ENCODE results near the gene LCN6.
A peak's percentile ranks its signal among the peaks of the same experiment; 100 is the strongest.

Gene LCN6

DNA sequence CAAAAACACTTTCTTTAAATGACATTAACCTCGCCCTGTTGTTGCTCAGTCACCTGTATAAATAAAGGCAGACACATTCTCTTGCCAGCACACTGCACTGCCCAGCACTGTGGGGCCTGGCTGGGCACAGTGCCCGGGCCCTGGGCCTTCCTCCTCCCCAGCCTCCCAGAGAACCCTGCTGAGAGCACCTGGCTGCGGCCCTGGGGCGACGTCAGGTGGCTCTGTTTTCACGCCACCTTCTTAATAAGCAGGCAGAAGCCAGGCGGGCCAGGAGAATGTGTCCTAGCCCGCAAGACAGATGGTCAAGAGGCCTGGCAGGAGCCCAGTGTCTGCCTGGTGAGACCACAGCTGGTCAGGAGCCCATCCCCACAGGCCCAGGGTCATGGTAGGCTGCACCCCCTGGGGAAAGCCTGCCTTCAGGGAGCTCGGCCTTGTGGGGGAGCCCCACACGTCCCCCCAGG lies 52.9 kb downstream of the LCN6 start:
- TF ChIP-seq, protein P1, sequence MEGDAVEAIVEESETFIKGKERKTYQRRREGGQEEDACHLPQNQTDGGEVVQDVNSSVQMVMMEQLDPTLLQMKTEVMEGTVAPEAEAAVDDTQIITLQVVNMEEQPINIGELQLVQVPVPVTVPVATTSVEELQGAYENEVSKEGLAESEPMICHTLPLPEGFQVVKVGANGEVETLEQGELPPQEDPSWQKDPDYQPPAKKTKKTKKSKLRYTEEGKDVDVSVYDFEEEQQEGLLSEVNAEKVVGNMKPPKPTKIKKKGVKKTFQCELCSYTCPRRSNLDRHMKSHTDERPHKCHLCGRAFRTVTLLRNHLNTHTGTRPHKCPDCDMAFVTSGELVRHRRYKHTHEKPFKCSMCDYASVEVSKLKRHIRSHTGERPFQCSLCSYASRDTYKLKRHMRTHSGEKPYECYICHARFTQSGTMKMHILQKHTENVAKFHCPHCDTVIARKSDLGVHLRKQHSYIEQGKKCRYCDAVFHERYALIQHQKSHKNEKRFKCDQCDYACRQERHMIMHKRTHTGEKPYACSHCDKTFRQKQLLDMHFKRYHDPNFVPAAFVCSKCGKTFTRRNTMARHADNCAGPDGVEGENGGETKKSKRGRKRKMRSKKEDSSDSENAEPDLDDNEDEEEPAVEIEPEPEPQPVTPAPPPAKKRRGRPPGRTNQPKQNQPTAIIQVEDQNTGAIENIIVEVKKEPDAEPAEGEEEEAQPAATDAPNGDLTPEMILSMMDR (IDR thresholded peaks at IDR 0.05; ENCODE audit: extremely low read depth, missing control alignments): no peak
- no peak for DNase-seq (ENCODE audit: low spot score)

DNA sequence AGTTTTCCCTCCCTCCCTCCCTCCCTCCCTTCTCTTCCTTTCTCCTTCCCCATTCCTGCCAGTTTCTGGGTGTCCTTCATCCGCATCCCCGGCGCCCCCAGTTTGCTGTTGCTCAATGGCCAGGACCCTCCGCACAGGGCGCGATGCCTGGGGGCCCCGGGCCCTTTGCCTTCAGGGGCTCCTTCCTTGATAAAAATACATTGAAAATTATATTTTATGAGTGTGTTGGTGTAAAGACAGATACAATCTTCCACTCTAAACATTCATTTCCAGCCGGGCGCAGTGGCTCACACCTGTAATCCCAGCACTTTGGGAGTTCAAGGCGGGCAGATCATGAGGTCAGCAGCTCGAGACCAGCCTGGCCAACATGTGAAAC lies 53.5 kb downstream of the LCN6 start:
- DNase-seq (ENCODE audit: low spot score): no peak
- TF ChIP-seq, protein P1 (IDR thresholded peaks at IDR 0.05; ENCODE audit: extremely low read depth, missing control alignments): no peak

DNA sequence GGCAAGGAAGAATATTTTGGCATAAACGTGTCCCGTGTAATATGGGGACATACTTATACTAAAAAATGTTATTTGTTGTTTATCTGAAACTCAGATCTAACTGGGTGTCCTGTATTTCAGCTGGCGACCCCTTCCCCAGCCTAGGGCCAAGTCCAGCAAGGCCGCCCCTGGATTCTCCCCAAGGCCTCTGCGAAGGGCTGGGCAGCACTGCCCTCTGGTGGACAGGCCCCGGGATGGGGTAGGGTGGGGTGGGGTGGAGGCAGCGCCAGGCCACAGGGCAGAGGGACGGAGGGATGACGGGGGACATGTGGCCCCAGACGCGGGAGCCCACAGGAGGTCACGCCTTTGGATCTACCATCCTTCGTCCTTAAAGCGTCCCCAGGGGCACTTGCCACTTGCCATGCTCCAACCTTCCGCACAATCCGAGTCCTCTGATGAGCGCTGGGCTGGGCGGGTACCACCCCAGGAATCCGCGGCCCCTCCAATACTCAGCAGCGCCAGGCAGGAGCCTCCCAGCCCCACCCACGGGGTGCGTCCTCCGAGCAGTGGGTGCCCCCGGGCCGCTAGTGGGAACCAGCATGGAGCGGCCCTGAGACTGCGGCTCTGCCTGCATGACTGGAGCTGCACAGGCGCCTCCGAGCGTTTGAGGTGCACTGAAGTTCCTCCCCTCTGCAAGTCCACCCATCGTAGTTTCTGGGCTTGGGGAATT lies 54.0 kb downstream of the LCN6 start:
- DNase-seq (ENCODE audit: low spot score): peak; percentile 82
- TF ChIP-seq, protein P1 (IDR thresholded peaks at IDR 0.05; ENCODE audit: extremely low read depth, missing control alignments): peak; percentile 44

All from GM20000 (cell line).